Tibial nerve (tissue), 3 donors: Measurements from ENCODE around the gene EYA2.

ENCODE experiments used
- CTCF ChIP-seq, 5 experiments: fragments of 200-600 bp in 3 of 5; fragments of 450-650 bp in 2 of 5; sonication (generic) in 3 of 5; IDR thresholded peaks; one replicate each; pipeline ENCODE4 v1.5.1; 2016 to 2019; ENCODE audit warnings: antibody characterized with exemption in 5 of 5, mild to moderate bottlenecking in 3 of 5, moderate library complexity in 2 of 5
- POLR2A ChIP-seq, 2 donors: fragments of 450-650 bp; IDR thresholded peaks; one replicate each; pipeline ENCODE4 v1.6.1; 2017; ENCODE audit warnings: antibody characterized with exemption in 2 of 2, mild to moderate bottlenecking in 2 of 2, moderate library complexity in 2 of 2

- no peak for TF ChIP-seq CTCF (IDR thresholded peaks at IDR 0.05)
- TF ChIP-seq POLR2A (IDR thresholded peaks at IDR 0.05) = no peak
Observed at GRCh38 chr20:46930640-46931339, 36.1 kb downstream of the EYA2 start.
